ENCODE results near the gene NRG3. TPM values are rescaled to one million over a fixed set of nuclear protein-coding genes. Genes with fewer than 3 reads are reported as not detected.

The NRG3 gene
- total RNA-seq, 1 experiment from 2014 or later, result 0.08 TPM

DNA sequence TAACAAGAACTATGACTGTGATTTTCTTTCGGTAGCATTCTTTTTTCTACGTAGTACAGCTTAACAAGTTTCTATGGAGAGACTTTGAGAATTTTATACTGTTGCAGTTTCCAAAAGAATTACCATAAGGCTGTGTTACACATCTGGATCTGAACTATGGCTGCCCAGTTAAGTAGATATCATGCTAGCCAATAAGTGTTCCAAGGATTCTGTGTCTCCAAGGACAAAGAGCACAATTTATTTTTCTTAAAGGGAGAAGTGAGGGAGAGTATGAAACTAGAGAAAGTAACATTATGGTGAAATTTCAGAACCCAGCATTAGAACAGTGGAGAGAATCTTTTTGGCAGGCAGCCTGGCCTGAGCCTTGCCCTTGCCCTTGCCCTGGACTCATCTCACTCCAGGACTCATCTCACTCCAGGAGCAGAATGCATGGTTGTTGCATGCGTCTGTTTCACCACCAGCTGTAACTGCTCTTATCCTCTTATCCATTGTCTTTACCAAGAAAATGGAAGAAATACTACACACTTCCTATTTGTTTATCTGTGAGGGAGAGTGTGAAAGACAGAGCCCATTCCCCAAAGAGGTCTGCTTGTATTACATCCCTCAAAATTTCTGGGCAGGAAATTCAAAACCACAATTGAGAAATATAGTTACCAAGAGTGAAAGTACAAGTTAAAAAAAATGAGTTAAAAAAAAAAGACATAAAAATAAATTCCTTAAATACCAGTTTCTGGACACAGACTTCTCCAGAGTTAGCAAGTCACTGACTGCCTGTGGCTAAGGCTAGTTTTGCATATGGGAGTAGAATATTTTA, 1067.5 kb downstream of the NRG3 start:
- TF ChIP-seq REST (IDR thresholded peaks at IDR 0.05; ENCODE audit: insufficient read depth in 1 of 2, low read depth in 2 of 2, low read length in 1 of 2) (no peak), TCF7L2 (IDR thresholded peaks at IDR 0.05; ENCODE audit: low read depth, low read length) (no peak), CTCF (IDR thresholded peaks at IDR 0.05) (no peak), SIN3A (IDR thresholded peaks at IDR 0.05; ENCODE audit: borderline replicate concordance, insufficient read depth, low read depth, low read length) (no peak), POLR2AphosphoS5 (IDR thresholded peaks at IDR 0.05; ENCODE audit: low read depth, low read length) (no peak)
- in situ Hi-C loops (cut with HindIII; ENCODE audit: low pct_unique_long_range_greater_than_20kb, low sequenced_read_pairs) (no loop called here), intact Hi-C loops (cut with micrococcal nuclease; ENCODE audit: unreplicated experiment) (no loop called here)
- ATAC-seq (no peak), DNase-seq (ENCODE audit: low read depth, low spot score) (no peak)
- Histone ChIP-seq H3K4me1 (ENCODE audit: control insufficient read depth, insufficient read depth, low read length) (no peaks in the 10 kb centered on the region), H3K9me3 (ENCODE audit: control insufficient read depth, insufficient read depth, low read depth, low read length) (no peaks in the 10 kb centered on the region), H3K27me3 (ENCODE audit: control insufficient read depth, insufficient read depth, low read length) (no peaks in the 10 kb centered on the region), H3K36me3 (ENCODE audit: control insufficient read depth, insufficient read depth, low read length) (no peaks in the 10 kb centered on the region), H3K4me3 (ENCODE audit: low read depth in 2 of 2, low read length in 2 of 2) (no peak overlapping the region), H3K27ac (ENCODE audit: low read length) (no peak overlapping the region)
- POLR2A ChIA-PET, result no interaction called here
- CTCF ChIA-PET, result no interaction called here
- no TSS peak for BruUV-seq (replicated peaks)

GRCh38 chr10:82943142-82943541, 1068.1 kb downstream of the NRG3 start:
- no TSS peak for BruUV-seq (replicated peaks)
- ChIA-PET POLR2A (no interaction called here), CTCF (no interaction called here)
- Histone ChIP-seq H3K27me3 (ENCODE audit: control insufficient read depth, insufficient read depth, low read length) (no peaks in the 10 kb centered on the region), H3K4me1 (ENCODE audit: control insufficient read depth, insufficient read depth, low read length) (no peaks in the 10 kb centered on the region), H3K4me3 (ENCODE audit: low read depth in 2 of 2, low read length in 2 of 2) (no peak overlapping the region), H3K27ac (ENCODE audit: low read length) (no peak overlapping the region), H3K36me3 (ENCODE audit: control insufficient read depth, insufficient read depth, low read length) (no peaks in the 10 kb centered on the region), H3K9me3 (ENCODE audit: control insufficient read depth, insufficient read depth, low read depth, low read length) (no peaks in the 10 kb centered on the region)
- in situ Hi-C loops (cut with HindIII; ENCODE audit: low pct_unique_long_range_greater_than_20kb, low sequenced_read_pairs) (no loop called here), intact Hi-C loops (cut with micrococcal nuclease; ENCODE audit: unreplicated experiment) (no loop called here)
- TF ChIP-seq TCF7L2 (IDR thresholded peaks at IDR 0.05; ENCODE audit: low read depth, low read length) (no peak), POLR2AphosphoS5 (IDR thresholded peaks at IDR 0.05; ENCODE audit: low read depth, low read length) (no peak), SIN3A (IDR thresholded peaks at IDR 0.05; ENCODE audit: borderline replicate concordance, insufficient read depth, low read depth, low read length) (no peak), CTCF (IDR thresholded peaks at IDR 0.05) (no peak), REST (IDR thresholded peaks at IDR 0.05; ENCODE audit: insufficient read depth in 1 of 2, low read depth in 2 of 2, low read length in 1 of 2) (no peak)
- no peak for DNase-seq (ENCODE audit: low read depth, low spot score)
- no peak for ATAC-seq

Data from Panc1 (cell line).